ENCODE measurements around the gene FXYD5.

FXYD5 gene

DNA sequence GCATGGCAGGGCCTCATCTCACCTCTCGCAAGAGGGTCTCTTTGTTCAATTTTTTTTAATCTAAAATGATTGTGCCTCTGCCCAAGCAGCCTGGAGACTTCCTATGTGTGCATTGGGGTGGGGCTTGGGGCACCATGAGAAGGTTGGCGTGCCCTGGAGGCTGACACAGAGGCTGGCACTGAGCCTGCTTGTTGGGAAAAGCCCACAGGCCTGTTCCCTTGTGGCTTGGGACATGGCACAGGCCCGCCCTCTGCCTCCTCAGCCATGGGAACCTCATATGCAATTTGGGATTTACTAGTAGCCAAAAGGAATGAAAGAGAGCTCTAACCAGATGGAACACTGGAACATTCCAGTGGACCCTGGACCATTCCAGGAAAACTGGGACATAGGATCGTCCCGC, 31.0 kb upstream of the FXYD5 start:
- H3K9ac ChIP-seq (ENCODE audit: low read length): no peak overlapping the region
- no peaks in the 10 kb centered on the region for H4K20me1 ChIP-seq (ENCODE audit: insufficient read depth, low read length)
- DNase-seq: no peak
- TF ChIP-seq EZH2phosphoT487 (IDR thresholded peaks at IDR 0.05; ENCODE audit: low read length) (no peak), EZH2 (optimal IDR thresholded peaks at IDR 0.05; ENCODE audit: low read depth, low read length) (no peak)
- TF ChIP-seq, protein P1, sequence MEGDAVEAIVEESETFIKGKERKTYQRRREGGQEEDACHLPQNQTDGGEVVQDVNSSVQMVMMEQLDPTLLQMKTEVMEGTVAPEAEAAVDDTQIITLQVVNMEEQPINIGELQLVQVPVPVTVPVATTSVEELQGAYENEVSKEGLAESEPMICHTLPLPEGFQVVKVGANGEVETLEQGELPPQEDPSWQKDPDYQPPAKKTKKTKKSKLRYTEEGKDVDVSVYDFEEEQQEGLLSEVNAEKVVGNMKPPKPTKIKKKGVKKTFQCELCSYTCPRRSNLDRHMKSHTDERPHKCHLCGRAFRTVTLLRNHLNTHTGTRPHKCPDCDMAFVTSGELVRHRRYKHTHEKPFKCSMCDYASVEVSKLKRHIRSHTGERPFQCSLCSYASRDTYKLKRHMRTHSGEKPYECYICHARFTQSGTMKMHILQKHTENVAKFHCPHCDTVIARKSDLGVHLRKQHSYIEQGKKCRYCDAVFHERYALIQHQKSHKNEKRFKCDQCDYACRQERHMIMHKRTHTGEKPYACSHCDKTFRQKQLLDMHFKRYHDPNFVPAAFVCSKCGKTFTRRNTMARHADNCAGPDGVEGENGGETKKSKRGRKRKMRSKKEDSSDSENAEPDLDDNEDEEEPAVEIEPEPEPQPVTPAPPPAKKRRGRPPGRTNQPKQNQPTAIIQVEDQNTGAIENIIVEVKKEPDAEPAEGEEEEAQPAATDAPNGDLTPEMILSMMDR (IDR thresholded peaks at IDR 0.05; ENCODE audit: low read length): no peak
- H3K4me3 ChIP-seq (ENCODE audit: low read length): no peak overlapping the region
- no peaks in the 10 kb centered on the region for H3K36me3 ChIP-seq (replicated peaks; ENCODE audit: insufficient read depth, low read length)
- no peaks in the 10 kb centered on the region for H3K9me3 ChIP-seq (replicated peaks; ENCODE audit: insufficient read depth, low read length)
- no peaks in the 10 kb centered on the region for H3K9me2 ChIP-seq (replicated peaks; ENCODE audit: insufficient read depth, low read length)
- no peaks in the 10 kb centered on the region for H3K79me2 ChIP-seq (ENCODE audit: low read length)
- H2AFZ ChIP-seq (ENCODE audit: low read length): no peak overlapping the region
- no peak overlapping the region for H3K4me2 ChIP-seq (ENCODE audit: low read depth, low read length)
- H3F3A ChIP-seq (ENCODE audit: insufficient read depth, low read length): no peaks in the 10 kb centered on the region
- peaks cover 60% of the 10 kb centered on the region for H3K27me3 ChIP-seq (replicated peaks; ENCODE audit: insufficient read depth, low read length)
- H3K4me1 ChIP-seq (ENCODE audit: low read length): peaks cover 7% of the 10 kb centered on the region
- no peak overlapping the region for H3K27ac ChIP-seq (ENCODE audit: low read length)

DNA sequence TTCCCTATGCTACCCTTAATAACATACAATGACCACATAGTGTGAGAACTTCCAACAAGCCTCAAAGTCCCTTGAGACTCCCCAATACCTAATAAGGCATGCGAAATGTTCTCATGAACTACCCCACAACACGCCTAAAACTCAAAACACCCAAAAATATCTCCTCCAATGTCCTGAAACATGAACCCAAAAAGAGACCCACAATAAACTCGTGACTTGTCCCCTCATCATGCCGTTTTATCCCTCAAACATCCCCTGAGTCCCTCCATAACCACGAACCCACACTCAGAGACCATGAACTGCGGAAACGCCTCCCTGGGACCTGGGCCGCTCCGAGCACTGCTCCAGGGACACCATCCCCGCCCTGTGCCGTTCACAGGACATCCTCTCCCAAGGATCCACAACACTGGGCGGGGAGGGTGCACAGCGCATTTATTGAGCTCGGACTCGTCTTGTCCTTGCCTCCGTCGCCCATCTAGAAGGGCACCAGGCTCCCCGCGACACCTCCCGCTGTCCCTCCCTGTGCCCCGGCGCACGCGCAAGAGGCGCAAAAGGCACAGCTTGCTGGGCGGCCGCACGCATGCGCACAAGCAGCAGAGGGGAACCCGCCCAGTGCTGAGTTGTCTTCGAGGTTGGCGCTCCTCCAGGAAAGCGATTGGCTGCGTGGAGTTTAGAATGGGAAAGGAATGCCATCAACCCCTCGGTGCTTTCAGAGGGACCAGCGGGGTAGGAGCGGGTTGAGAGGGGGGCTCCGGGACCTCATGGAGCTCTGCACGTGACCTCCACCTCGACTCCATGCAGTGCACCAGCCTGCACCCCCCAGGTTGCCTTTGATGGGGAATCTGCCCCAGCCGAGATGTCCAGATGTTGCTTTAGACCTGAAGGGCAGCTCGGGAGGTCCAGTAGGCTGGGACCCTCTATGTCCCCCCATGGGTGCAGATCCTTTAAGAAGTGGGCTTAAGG, 30.2 kb upstream of the FXYD5 start:
- TF ChIP-seq EZH2 (optimal IDR thresholded peaks at IDR 0.05; ENCODE audit: low read depth, low read length) (no peak), EZH2phosphoT487 (IDR thresholded peaks at IDR 0.05; ENCODE audit: low read length) (no peak)
- TF ChIP-seq, protein P1 (IDR thresholded peaks at IDR 0.05; ENCODE audit: low read length): no peak
- Histone ChIP-seq H2AFZ (ENCODE audit: low read length) (peak overlapping the region; percentile 95), H3K9ac (ENCODE audit: low read length) (peak overlapping the region; percentile 15; the same call in 1 of the 2 replicates), H3K27ac (ENCODE audit: low read length) (no peak overlapping the region), H3K9me2 (replicated peaks; ENCODE audit: insufficient read depth, low read length) (no peaks in the 10 kb centered on the region), H3K4me1 (ENCODE audit: low read length) (peaks cover 7% of the 10 kb centered on the region), H4K20me1 (ENCODE audit: insufficient read depth, low read length) (no peaks in the 10 kb centered on the region), H3K9me3 (replicated peaks; ENCODE audit: insufficient read depth, low read length) (no peaks in the 10 kb centered on the region), H3K4me3 (ENCODE audit: low read length) (peak overlapping the region; percentile 64), H3K36me3 (replicated peaks; ENCODE audit: insufficient read depth, low read length) (no peaks in the 10 kb centered on the region), H3F3A (ENCODE audit: insufficient read depth, low read length) (no peaks in the 10 kb centered on the region), H3K79me2 (ENCODE audit: low read length) (no peaks in the 10 kb centered on the region), H3K4me2 (ENCODE audit: low read depth, low read length) (peak overlapping the region; percentile 82), H3K27me3 (replicated peaks; ENCODE audit: insufficient read depth, low read length) (peaks cover 56% of the 10 kb centered on the region)
- peak; percentile 90 for DNase-seq

DNA sequence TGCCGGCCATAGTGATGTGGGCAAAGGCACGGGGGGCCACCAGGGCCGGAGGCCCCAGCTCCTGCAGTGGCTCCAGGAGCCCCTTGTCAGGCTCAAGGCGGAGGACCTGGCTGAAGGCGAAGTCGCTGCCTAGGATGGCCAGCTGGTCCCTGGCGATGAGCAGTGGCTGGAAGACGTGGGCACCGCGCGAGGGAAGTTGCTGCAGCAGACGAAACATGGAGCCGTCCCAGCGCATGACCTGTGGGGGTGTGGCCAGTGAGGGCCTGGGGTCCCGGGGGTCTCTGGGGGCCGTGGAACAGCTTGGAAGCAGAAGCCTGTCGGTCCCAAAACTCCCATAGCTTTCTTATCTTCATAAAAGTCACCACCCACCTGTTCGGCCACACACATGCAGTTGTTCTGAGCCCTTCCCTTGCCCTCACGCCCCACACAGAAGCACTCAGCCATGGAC, 29.2 kb upstream of the FXYD5 start:
- Histone ChIP-seq H3K4me1 (ENCODE audit: low read length) (peaks cover 7% of the 10 kb centered on the region), H3K4me2 (ENCODE audit: low read depth, low read length) (no peak overlapping the region)

More for the DNA sequence above, 29.2 kb upstream of the FXYD5 start:
- Histone ChIP-seq H3F3A (ENCODE audit: insufficient read depth, low read length) (no peaks in the 10 kb centered on the region), H3K27ac (ENCODE audit: low read length) (no peak overlapping the region), H2AFZ (ENCODE audit: low read length) (no peak overlapping the region), H3K9me3 (replicated peaks; ENCODE audit: insufficient read depth, low read length) (no peaks in the 10 kb centered on the region), H4K20me1 (ENCODE audit: insufficient read depth, low read length) (no peaks in the 10 kb centered on the region), H3K36me3 (replicated peaks; ENCODE audit: insufficient read depth, low read length) (no peaks in the 10 kb centered on the region), H3K79me2 (ENCODE audit: low read length) (no peaks in the 10 kb centered on the region), H3K9me2 (replicated peaks; ENCODE audit: insufficient read depth, low read length) (no peaks in the 10 kb centered on the region), H3K27me3 (replicated peaks; ENCODE audit: insufficient read depth, low read length) (peaks cover 56% of the 10 kb centered on the region), H3K4me3 (ENCODE audit: low read length) (no peak overlapping the region), H3K9ac (ENCODE audit: low read length) (no peak overlapping the region)
- DNase-seq: no peak
- TF ChIP-seq, protein P1 (IDR thresholded peaks at IDR 0.05; ENCODE audit: low read length): no peak
- TF ChIP-seq EZH2phosphoT487 (IDR thresholded peaks at IDR 0.05; ENCODE audit: low read length) (no peak), EZH2 (optimal IDR thresholded peaks at IDR 0.05; ENCODE audit: low read depth, low read length) (no peak)

Measured in MM.1S (cell line).